Epithelial cell of alveolus of lung (primary cell): Measurements from ENCODE around the gene NAV2. TPM values are rescaled to one million over a fixed set of nuclear protein-coding genes. Genes with fewer than 3 reads are reported as not detected.

Experiments
- total RNA-seq: library from RNA; depleted of rRNA; stranded (reverse); fragments of >200 nt; gene quantifications from 2 replicates; pipeline ENCODE4 v1.2.1, GENCODE V29; 2015

NAV2 gene
- total RNA-seq, result 4.3 and 10.6 TPM in 2 replicates

DNA sequence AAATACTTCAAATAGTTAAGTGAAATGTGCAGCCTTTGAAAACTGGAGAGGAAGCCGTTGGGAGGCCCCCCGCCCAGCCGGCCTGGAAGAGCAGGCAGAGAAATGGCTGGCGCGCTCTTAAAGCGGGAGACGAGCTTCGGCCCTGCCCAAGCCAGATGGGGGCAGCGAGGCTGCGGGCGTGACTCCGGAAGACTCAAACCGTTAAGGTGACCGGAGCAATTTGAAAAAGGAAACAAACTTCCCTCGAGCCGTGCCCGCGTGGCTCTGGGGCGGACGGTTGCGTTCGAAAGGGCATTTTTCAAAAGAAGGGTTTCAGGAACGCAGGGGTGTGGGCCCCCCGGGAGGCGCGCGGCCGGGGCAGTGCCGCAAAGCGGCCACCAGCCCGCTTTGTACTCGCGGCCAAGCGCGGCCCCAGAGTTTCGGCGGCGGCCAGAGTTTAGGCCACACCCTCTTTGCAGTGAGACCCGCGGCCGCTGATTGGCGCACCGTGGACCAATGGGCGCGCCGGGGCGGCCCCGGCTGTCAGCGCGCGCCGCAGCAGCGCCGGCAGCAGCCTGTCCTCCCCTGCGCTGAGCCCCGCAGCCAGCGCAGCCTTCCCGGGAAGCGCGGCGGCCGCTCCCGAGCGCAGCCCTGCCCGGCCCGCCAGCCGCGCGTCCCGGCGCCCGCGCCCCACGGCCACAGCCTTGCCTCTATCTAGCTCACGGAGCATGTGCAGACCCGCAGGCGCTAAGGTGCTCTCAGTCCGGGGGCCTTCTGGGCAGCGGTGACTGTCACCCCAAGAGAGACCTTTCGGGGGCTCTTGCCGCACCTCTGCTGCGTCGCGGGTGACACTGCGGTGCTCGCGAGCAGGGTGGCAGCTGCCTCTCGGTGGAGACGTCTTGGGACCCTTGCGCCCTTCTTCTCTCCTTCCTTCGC, at the start of gene NAV2:
Gene NAV2, plus strand, starts transcription at position 557 of the 915 bp plus-strand sequence. CDS start 859 bp downstream, outside the sequence.

GRCh38 chr11:20160425-20161229, 448.0 kb downstream of the NAV2 start, which contains the start of gene DBX1:
Gene DBX1, minus strand, starts transcription at chr11:20160475. Its CDS starts 151 bp downstream, at chr11:20160324.

